ENCODE results near the gene RGS7.
"Not testable (repeated sequence)": the region's sequence is repeated elsewhere in the genome, so short reads cannot be mapped to it uniquely, and the experiment has no call there.

The RGS7 gene

GRCh38 chr1:240806200-240806745 is 550.7 kb downstream of the RGS7 start:
- in situ Hi-C loops (cut with HindIII; ENCODE audit: low sequenced_read_pairs) = no loop called here

GRCh38 chr1:240804475-240804874 is 552.5 kb downstream of the RGS7 start:
- in situ Hi-C loops (cut with HindIII; ENCODE audit: low sequenced_read_pairs) = no loop called here

GRCh38 chr1:240803151-240803550 is 553.9 kb downstream of the RGS7 start:
- in situ Hi-C loops (cut with HindIII; ENCODE audit: low sequenced_read_pairs) = no loop called here

- in situ Hi-C loops (cut with HindIII; ENCODE audit: low sequenced_read_pairs) = no loop called here
These were observed 554.7 kb downstream of the RGS7 start for GRCh38 chr1:240802271-240802670.

- in situ Hi-C loops (cut with HindIII; ENCODE audit: low sequenced_read_pairs) = no loop called here
These were observed 555.6 kb downstream of the RGS7 start for GRCh38 chr1:240801442-240801841.

- in situ Hi-C loops (cut with HindIII; ENCODE audit: low sequenced_read_pairs) = no loop called here
These were observed 556.7 kb downstream of the RGS7 start for GRCh38 chr1:240800291-240800690.

GRCh38 chr1:240797050-240797449 is 560.0 kb downstream of the RGS7 start:
- in situ Hi-C loops (cut with HindIII; ENCODE audit: low sequenced_read_pairs) = no loop called here

GRCh38 chr1:240794046-240794843 is 562.8 kb downstream of the RGS7 start:
- in situ Hi-C loops (cut with HindIII; ENCODE audit: low sequenced_read_pairs) = no loop called here

- in situ Hi-C loops (cut with HindIII; ENCODE audit: low sequenced_read_pairs) = no loop called here
These were observed 564.0 kb downstream of the RGS7 start for GRCh38 chr1:240792915-240793529.

GRCh38 chr1:240790856-240791255 is 566.1 kb downstream of the RGS7 start:
- in situ Hi-C loops (cut with HindIII; ENCODE audit: low sequenced_read_pairs) = no loop called here

GRCh38 chr1:240786880-240787279 is 570.1 kb downstream of the RGS7 start:
- in situ Hi-C loops (cut with HindIII; ENCODE audit: low sequenced_read_pairs) = no loop called here

GRCh38 chr1:240784776-240785175 is 572.2 kb downstream of the RGS7 start:
- in situ Hi-C loops (cut with HindIII; ENCODE audit: low sequenced_read_pairs) = no loop called here

- in situ Hi-C loops (cut with HindIII; ENCODE audit: low sequenced_read_pairs) = not testable (repeated sequence)
These were observed 573.3 kb downstream of the RGS7 start for GRCh38 chr1:240783728-240784137.

- in situ Hi-C loops (cut with HindIII; ENCODE audit: low sequenced_read_pairs) = loop anchor here (5.0 kb wide), 1 partner anchor 54 kb away; no protein-coding TSS in a partner anchor
These were observed 580.8 kb downstream of the RGS7 start for GRCh38 chr1:240776237-240776636.

- in situ Hi-C loops (cut with HindIII; ENCODE audit: low sequenced_read_pairs) = no loop called here
These were observed 584.9 kb downstream of the RGS7 start for GRCh38 chr1:240772131-240772530.

GRCh38 chr1:240771450-240771849 is 585.6 kb downstream of the RGS7 start:
- in situ Hi-C loops (cut with HindIII; ENCODE audit: low sequenced_read_pairs) = no loop called here

- in situ Hi-C loops (cut with HindIII; ENCODE audit: low sequenced_read_pairs) = no loop called here
These were observed 588.0 kb downstream of the RGS7 start for GRCh38 chr1:240768979-240769378.

- in situ Hi-C loops (cut with HindIII; ENCODE audit: low sequenced_read_pairs) = no loop called here
These were observed 590.2 kb downstream of the RGS7 start for GRCh38 chr1:240766831-240767230.

- in situ Hi-C loops (cut with HindIII; ENCODE audit: low sequenced_read_pairs) = no loop called here
These were observed 591.2 kb downstream of the RGS7 start for GRCh38 chr1:240765732-240766363.

GRCh38 chr1:240763771-240764170 is 593.2 kb downstream of the RGS7 start:
- in situ Hi-C loops (cut with HindIII; ENCODE audit: low sequenced_read_pairs) = no loop called here

GRCh38 chr1:240763095-240763494 is 593.9 kb downstream of the RGS7 start:
- in situ Hi-C loops (cut with HindIII; ENCODE audit: low sequenced_read_pairs) = not testable (repeated sequence)

All from DLD1 (cell line).